GM21423 (cell line): ENCODE measurements around the gene LUZP1.

Experiments
- ATAC-seq: cut with Tn5 transposase; IDR thresholded peaks from one replicate; pipeline ENCODE4 v1.9.1; 2021; ENCODE audit warnings: mild to moderate bottlenecking, moderate library complexity; ENCODE audit not compliant: unreplicated experiment

The LUZP1 gene

GRCh38 chr1:23118957-23119792 is 49.5 kb downstream of the LUZP1 start:
- no peak for ATAC-seq

DNA sequence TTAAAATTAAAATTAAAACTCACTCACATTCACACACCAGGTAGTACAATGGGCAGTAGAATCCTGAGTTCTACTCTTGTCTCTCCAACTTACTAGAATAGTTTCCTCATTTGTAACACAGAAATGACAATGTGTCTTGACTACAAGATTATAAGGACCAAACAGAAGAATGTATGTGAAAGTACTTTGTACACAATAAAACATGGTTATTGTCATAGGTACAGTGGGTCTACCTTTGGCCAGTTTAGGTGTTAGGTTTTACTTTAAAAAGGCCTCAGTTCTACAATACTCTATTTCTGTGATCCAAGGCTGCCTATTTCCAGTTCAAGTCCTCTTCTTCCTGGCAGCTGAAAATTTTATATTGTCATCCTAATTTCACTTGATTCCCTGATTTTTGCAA is 50.2 kb downstream of the LUZP1 start:
- ATAC-seq, result no peak

GRCh38 chr1:23116921-23117699 is 51.5 kb downstream of the LUZP1 start:
- no peak for ATAC-seq

- ATAC-seq, result no peak
Measured at GRCh38 chr1:23116216-23116836, 52.3 kb downstream of the LUZP1 start.

DNA sequence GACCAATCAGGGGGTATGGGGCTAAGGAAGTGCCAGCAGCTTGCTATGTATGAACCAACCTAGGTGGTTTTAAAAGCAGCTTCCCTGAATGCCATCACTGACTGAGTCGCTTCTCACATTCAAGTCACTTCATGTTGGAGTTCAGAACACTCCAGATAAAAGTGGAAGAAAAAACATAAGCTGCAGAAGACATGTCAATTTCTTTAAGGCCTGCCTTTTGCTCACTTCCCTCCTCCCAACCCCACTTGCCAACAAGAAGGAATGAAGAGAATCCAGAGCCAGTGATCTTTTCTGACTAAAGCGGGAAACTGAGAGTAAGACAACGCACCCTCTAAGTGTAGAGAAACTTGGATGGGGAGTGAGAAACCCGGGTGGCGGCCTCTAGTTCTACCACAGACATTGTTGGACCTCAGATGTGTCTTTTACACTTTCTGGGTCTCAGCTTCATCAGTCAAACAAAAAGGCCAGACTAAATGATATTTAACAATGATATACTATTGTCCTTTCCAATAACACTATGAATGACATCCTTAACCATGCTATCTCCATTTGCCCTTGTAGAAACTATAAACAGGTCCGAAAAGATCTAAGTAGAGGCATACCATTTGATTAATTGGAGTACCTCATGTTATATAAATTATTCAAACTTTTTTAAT is 54.1 kb downstream of the LUZP1 start:
- ATAC-seq, result no peak

- no peak for ATAC-seq
Measured at GRCh38 chr1:23111600-23112535, 56.8 kb downstream of the LUZP1 start.

DNA sequence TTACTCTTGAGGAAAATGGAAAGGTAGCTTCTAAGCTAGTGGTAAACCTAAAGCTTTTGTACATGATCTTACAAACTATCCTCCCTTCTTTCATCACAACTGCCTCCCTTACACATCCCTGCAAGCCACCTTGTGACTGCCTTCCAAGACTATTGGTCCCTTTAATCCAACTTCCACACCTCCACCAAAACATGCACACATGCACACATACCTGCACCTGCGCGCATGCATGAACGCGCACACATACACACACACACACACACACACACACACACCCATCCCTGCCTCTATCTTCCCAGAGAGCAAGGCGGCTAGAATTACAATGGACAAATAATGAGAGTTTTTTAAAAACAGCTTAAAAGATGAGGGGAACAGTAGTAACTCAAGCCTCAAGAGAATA is 58.3 kb downstream of the LUZP1 start:
- ATAC-seq, result no peak

- ATAC-seq, result no peak
Measured at GRCh38 chr1:23108918-23109533, 59.6 kb downstream of the LUZP1 start.

DNA sequence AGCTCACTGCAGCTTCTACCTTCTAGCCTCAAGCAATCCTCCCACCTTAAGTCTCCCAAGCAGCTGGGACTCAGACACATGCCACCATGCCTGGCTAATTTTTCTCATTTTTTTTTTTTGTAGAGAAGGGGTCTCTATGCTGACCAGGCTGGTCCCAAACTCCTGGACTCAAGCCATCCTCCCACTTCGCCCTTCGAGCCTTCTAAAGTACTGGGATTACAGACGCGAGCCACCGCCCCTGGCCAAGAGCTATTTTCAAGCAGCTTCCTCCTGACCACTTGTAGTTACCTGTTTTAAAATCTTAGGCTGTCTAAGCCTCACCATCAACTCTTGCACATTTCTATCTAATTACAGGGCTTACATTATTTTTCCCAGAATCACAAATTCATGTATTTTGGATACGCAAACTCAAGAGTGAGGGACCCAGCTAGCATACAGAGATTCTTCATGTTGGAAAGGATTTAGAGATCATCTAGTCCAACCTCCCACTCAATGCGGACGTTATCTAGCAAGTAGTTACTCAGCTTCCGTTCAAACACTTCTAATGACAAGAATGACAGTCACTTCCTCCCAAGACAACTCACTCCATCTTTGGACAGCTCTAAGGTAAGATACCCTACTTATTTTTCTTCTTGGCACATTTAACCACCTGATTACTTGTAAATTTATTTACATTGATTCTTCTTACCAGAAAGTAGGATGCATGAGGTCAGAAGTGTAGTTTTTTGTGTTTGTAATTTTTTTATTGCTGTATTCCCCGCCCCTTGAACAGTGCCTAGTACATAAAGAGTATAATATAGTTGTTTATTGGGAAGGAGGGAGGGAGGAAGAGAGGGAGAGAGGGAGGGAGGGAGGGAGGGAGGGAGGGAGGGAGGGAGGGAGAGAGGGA is 65.4 kb downstream of the LUZP1 start:
- ATAC-seq, result no peak

DNA sequence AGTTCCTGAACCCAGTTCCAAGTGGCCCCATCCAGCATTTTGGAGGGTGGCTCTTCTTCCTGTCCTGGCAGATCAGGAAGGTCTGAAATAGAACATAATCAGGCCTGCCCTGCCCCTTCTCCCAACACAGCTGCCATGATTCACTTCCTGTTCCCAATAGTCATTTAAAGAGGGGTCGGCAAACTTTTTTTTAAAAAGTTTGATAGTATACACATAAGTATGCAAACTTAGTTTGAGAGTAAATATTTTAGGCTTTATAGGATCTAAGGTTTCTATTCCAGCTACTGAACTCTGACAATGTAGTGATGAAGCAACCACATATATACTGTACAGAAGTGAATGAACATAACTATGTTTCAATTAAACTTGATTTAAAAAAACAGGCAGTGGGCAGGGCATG is 66.4 kb downstream of the LUZP1 start:
- ATAC-seq, result no peak

DNA sequence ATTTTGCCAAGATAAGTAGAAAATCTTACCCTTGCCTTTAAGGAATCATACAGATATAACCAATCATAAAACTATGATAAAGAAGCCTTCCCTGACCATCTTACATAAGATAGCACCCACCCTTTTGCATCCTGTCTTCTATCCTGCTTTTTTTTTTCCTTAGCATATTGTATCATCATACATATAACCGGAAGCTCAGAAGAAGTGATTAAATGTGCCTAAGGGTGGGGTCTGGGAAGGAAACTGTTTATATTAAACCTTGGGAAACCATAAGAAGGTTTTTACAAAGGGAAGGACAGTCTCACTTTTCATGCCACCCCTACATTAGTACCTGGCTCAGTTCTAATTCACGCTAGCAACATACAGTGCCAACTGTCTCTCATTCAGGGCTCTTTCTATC is 66.8 kb downstream of the LUZP1 start:
- ATAC-seq, result no peak

DNA sequence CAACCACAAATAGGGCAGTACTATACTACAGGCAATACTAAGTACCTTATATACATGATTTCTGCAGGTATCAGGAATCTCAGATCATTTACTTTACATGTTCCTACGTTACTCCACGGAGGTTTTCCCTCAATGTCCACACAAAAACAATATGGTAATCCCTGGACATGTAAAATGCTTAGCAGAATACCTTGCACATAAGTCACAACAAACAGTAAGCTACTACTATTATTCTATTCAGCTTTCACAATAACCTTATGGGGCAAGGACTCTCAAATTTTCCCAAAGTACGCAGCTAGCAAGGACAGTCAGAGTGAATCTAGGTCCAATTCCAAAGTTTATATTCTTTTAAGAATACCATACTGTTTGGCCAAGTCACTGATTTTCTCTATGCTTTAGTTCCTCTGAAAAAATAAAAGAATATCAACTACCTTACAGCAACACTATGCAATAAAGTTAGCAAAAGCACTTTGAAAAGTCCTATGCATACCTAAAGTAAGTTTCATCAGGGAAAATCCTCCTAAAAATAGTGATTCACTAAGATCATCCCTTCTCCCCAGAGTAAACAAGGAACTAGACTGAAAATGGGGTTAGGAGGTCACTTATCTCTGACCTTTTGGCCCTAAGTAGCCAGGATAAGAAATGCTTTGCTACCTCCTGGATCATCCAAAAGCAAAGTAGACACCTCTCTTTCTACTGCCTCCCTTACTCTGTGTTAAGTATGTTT is 67.4 kb downstream of the LUZP1 start:
- ATAC-seq, result no peak

- no peak for ATAC-seq
Measured at GRCh38 chr1:23100074-23100748, 68.4 kb downstream of the LUZP1 start.

DNA sequence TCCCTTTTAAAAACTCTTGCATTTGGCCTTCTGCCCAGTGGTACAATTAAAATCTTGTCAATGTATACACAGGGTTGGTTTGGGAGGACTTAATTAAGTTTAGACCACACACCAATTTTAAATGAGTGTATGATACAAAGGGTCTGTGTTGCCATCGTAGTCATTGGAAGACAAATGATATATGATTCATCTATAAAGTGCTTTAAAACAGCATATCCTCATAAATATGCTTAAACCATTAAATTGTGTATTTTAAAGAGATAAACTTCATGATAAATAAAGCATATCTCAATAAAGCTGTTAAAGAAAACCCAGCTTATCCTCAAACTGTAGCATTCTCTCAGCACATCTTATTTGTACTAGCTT is 69.5 kb downstream of the LUZP1 start:
- ATAC-seq, result no peak

GRCh38 chr1:23098463-23099170 is 70.0 kb downstream of the LUZP1 start:
- peak; percentile 49 for ATAC-seq

- no peak for ATAC-seq
Measured at GRCh38 chr1:23097316-23097715, 71.3 kb downstream of the LUZP1 start.

- ATAC-seq, result no peak
Measured at GRCh38 chr1:23092447-23092846, 76.2 kb downstream of the LUZP1 start.
